NCI-H1930 (cell line): Measurements from ENCODE around the gene EFCAB9.
"Not testable (repeated sequence)": the region's sequence is repeated elsewhere in the genome, so short reads cannot be mapped to it uniquely, and the experiment has no call there.

Experiments
- DNase-seq, 2 experiments: peaks; one replicate each; lab custom pipeline; 2025; lab: John Stamatoyannopoulos, UW

The EFCAB9 gene

GRCh38 chr5:172188893-172189692 lies 4.9 kb upstream of the EFCAB9 start:
- no peak for DNase-seq

- no peak for DNase-seq
Measured at GRCh38 chr5:172189693-172190296, 4.2 kb upstream of the EFCAB9 start.

GRCh38 chr5:172194985-172195774 lies 1.2 kb downstream of the EFCAB9 start:
- DNase-seq: no peak

GRCh38 chr5:172197775-172198174 lies 3.8 kb downstream of the EFCAB9 start:
- not testable (repeated sequence) for DNase-seq

GRCh38 chr5:172199446-172199845 lies 5.5 kb downstream of the EFCAB9 start:
- no peak for DNase-seq

- DNase-seq: no peak
Measured at GRCh38 chr5:172200476-172200875, 6.5 kb downstream of the EFCAB9 start.

GRCh38 chr5:172205984-172206383 lies 12.0 kb downstream of the EFCAB9 start:
- not testable (repeated sequence) for DNase-seq

- DNase-seq: no peak
Measured at GRCh38 chr5:172207511-172207910, 13.5 kb downstream of the EFCAB9 start.

GRCh38 chr5:172209714-172210113 lies 15.7 kb downstream of the EFCAB9 start:
- DNase-seq: no peak

GRCh38 chr5:172211676-172212075 lies 17.7 kb downstream of the EFCAB9 start:
- no peak for DNase-seq

GRCh38 chr5:172213126-172213525 lies 19.2 kb downstream of the EFCAB9 start:
- no peak for DNase-seq

- DNase-seq: no peak
Measured at GRCh38 chr5:172216345-172216744, 22.4 kb downstream of the EFCAB9 start.

- no peak for DNase-seq
Measured at GRCh38 chr5:172219296-172219695, 25.3 kb downstream of the EFCAB9 start.

- no peak for DNase-seq
Measured at GRCh38 chr5:172223901-172224873, 30.2 kb downstream of the EFCAB9 start.

GRCh38 chr5:172224996-172225395 lies 31.0 kb downstream of the EFCAB9 start:
- no peak for DNase-seq

- DNase-seq: no peak
Measured at GRCh38 chr5:172229904-172230303, 35.9 kb downstream of the EFCAB9 start.

GRCh38 chr5:172234031-172234430 lies 40.1 kb downstream of the EFCAB9 start:
- no peak for DNase-seq

- DNase-seq: no peak
Measured at GRCh38 chr5:172235132-172235780, 41.3 kb downstream of the EFCAB9 start.

GRCh38 chr5:172235827-172236736 lies 42.1 kb downstream of the EFCAB9 start:
- no peak for DNase-seq

GRCh38 chr5:172238334-172238733 lies 44.4 kb downstream of the EFCAB9 start:
- DNase-seq: no peak
